GM20000 (cell line): ENCODE measurements around the gene CYP4F22.
"Not testable (repeated sequence)": the region's sequence is repeated elsewhere in the genome, so short reads cannot be mapped to it uniquely, and the experiment has no call there.

Source experiments
- DNase-seq: peaks from one replicate; pipeline ENCODE4 v3.0.0; 2012; ENCODE audit warnings: low spot score
- CTCF ChIP-seq: IDR thresholded peaks from 2 replicates; pipeline ENCODE4 v1.5.1; 2012; ENCODE audit warnings: mild to moderate bottlenecking, control low read depth; ENCODE audit errors: extremely low read depth, missing control alignments

Gene CYP4F22

GRCh38 chr19:15529774-15530372 lies 21.5 kb downstream of the CYP4F22 start:
- no peak for DNase-seq
- no peak for TF ChIP-seq CTCF

- DNase-seq: no peak
- no peak for TF ChIP-seq CTCF
These were observed 24.6 kb downstream of the CYP4F22 start for GRCh38 chr19:15532779-15533521.

GRCh38 chr19:15533522-15533830 lies 25.2 kb downstream of the CYP4F22 start:
- DNase-seq: not testable (repeated sequence)

GRCh38 chr19:15534957-15535864 lies 26.9 kb downstream of the CYP4F22 start:
- no peak for DNase-seq
- no peak for TF ChIP-seq CTCF

DNA sequence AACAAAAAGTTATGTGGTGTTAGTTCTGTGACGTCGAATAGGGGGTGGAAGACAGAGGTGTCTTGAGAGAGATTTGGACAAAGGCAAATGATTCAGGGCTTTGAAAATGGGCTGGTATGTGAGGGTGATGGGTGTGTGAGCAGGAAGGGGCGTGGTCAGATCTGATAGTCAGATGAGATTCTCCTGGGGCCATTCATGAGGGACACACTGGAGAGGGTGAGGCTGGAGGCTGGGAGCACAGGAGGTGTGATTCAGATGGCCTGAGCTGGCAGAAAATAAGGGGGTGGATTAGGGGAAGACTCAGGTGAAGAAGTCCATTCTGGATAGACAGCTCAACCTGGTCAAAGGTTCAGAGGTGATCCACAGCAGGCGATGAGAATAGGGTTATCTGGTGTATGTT lies 28.0 kb downstream of the CYP4F22 start:
- no peak for DNase-seq
- no peak for TF ChIP-seq CTCF

GRCh38 chr19:15538774-15539173 lies 30.4 kb downstream of the CYP4F22 start:
- DNase-seq: no peak
- TF ChIP-seq CTCF: no peak

GRCh38 chr19:15539638-15540037 lies 31.3 kb downstream of the CYP4F22 start:
- TF ChIP-seq CTCF: no peak
- no peak for DNase-seq
